EH (cell line): ENCODE data around the gene PTPRN2.
"Not testable (repeated sequence)": the region's sequence is repeated elsewhere in the genome, so short reads cannot be mapped to it uniquely, and the experiment has no call there.

ENCODE experiments used
- DNase-seq: peaks from one replicate; pipeline ENCODE4 v3.0.0-alpha.2; 2015; ENCODE audit warnings: low read depth

The PTPRN2 gene

GRCh38 chr7:158350166-158350900 lies 237.3 kb downstream of the PTPRN2 start:
- no peak for DNase-seq

- DNase-seq, result no peak
These were observed 239.2 kb downstream of the PTPRN2 start for GRCh38 chr7:158348446-158348845.

- DNase-seq, result not testable (repeated sequence)
These were observed 239.6 kb downstream of the PTPRN2 start for GRCh38 chr7:158348039-158348438.

GRCh38 chr7:158345731-158346130 lies 241.9 kb downstream of the PTPRN2 start:
- DNase-seq, result no peak

GRCh38 chr7:158344706-158345300 lies 242.8 kb downstream of the PTPRN2 start:
- DNase-seq, result no peak

- no peak for DNase-seq
These were observed 243.6 kb downstream of the PTPRN2 start for GRCh38 chr7:158343936-158344455.

GRCh38 chr7:158343526-158343925 lies 244.1 kb downstream of the PTPRN2 start:
- DNase-seq, result no peak

- DNase-seq, result not testable (repeated sequence)
These were observed 246.5 kb downstream of the PTPRN2 start for GRCh38 chr7:158341097-158341496.

GRCh38 chr7:158336952-158337351 lies 250.7 kb downstream of the PTPRN2 start:
- DNase-seq, result not testable (repeated sequence)

- not testable (repeated sequence) for DNase-seq
These were observed 255.1 kb downstream of the PTPRN2 start for GRCh38 chr7:158332516-158332915.

GRCh38 chr7:158331826-158332450 lies 255.7 kb downstream of the PTPRN2 start:
- DNase-seq, result not testable (repeated sequence)

GRCh38 chr7:158329686-158330085 lies 257.9 kb downstream of the PTPRN2 start:
- DNase-seq, result no peak

GRCh38 chr7:158329014-158329610 lies 258.5 kb downstream of the PTPRN2 start:
- DNase-seq, result no peak

- no peak for DNase-seq
These were observed 259.1 kb downstream of the PTPRN2 start for GRCh38 chr7:158328376-158329013.

- DNase-seq, result no peak
These were observed 259.9 kb downstream of the PTPRN2 start for GRCh38 chr7:158327571-158328180.

- no peak for DNase-seq
These were observed 260.6 kb downstream of the PTPRN2 start for GRCh38 chr7:158327012-158327411.

GRCh38 chr7:158325530-158326381 lies 261.9 kb downstream of the PTPRN2 start:
- no peak for DNase-seq

GRCh38 chr7:158324397-158325360 lies 262.9 kb downstream of the PTPRN2 start:
- DNase-seq, result no peak

GRCh38 chr7:158323741-158324396 lies 263.8 kb downstream of the PTPRN2 start:
- DNase-seq, result no peak
